Neural cell (in vitro differentiated cells): ENCODE measurements around the gene LZTR1. TPM values are rescaled to one million over a fixed set of nuclear protein-coding genes. Genes with fewer than 3 reads are reported as not detected.

Experiments used
- H2AFZ ChIP-seq: fragments of 200-600, 300-800 bp; sonication (generic), shearing (Covaris generic); 2 replicates; pipeline ENCODE4 v1.6.0; 2014; ENCODE audit warnings: low read depth, mild to moderate bottlenecking, antibody characterized with exemption, low read length, moderate library complexity
- H3F3A ChIP-seq: fragments of 200-600 bp; shearing (Covaris generic); 2 replicates; pipeline ENCODE4 v1.6.1; 2016; ENCODE audit warnings: mild to moderate bottlenecking, moderate library complexity, mixed read lengths, antibody characterized with exemption, low read length; ENCODE audit not compliant: insufficient read depth, poor library complexity, severe bottlenecking
- H3K27ac ChIP-seq: fragments of 200-600, 300-800 bp; sonication (generic), shearing (Covaris generic); 2 replicates; pipeline ENCODE4 v1.5.1; 2014; ENCODE audit warnings: mild to moderate bottlenecking, low read length, moderate library complexity
- H3K27me3 ChIP-seq: fragments of 300-800, 200-600 bp; sonication (generic), shearing (Covaris generic); 2 replicates; pipeline ENCODE4 v1.6.0; 2014; ENCODE audit warnings: mild to moderate bottlenecking, low read depth, low read length, moderate library complexity; ENCODE audit not compliant: insufficient read depth
- H3K36me3 ChIP-seq: fragments of 300-800, 200-600 bp; sonication (generic), shearing (Covaris generic); 2 replicates; pipeline ENCODE4 v1.5.1; 2014; ENCODE audit warnings: mild to moderate bottlenecking, antibody characterized with exemption, low read length, moderate library complexity; ENCODE audit not compliant: insufficient read depth
- H3K4me2 ChIP-seq: fragments of 300-800, 200-600 bp; sonication (generic), shearing (Covaris generic); 2 replicates; pipeline ENCODE4 v1.6.0; 2014; ENCODE audit warnings: mild to moderate bottlenecking, low read length
- H3K4me3 ChIP-seq: fragments of 300-800, 200-600 bp; sonication (generic), shearing (Covaris generic); 2 replicates; pipeline ENCODE4 v1.5.1; 2014; ENCODE audit warnings: mild to moderate bottlenecking, low read length, moderate library complexity
- H3K79me2 ChIP-seq: fragments of 200-600 bp; shearing (Covaris generic); replicated peaks from 2 replicates; pipeline ENCODE4 v1.6.0; 2014; ENCODE audit warnings: mild to moderate bottlenecking, low read length, moderate library complexity; ENCODE audit not compliant: insufficient read depth
- H3K9ac ChIP-seq: fragments of 300-800, 200-600 bp; sonication (generic), shearing (Covaris generic); 2 replicates; pipeline ENCODE4 v1.6.1; 2016; ENCODE audit warnings: mild to moderate bottlenecking, low read length, mixed read lengths
- H3K9me2 ChIP-seq: fragments of 200-600 bp; shearing (Covaris generic); 2 replicates; pipeline ENCODE4 v1.6.1; 2016; ENCODE audit warnings: mild to moderate bottlenecking, low read length, mixed read lengths; ENCODE audit not compliant: insufficient read depth
- H3K9me3 ChIP-seq: fragments of 200-600, 300-800 bp; sonication (generic), shearing (Covaris generic); 2 replicates; pipeline ENCODE4 v1.6.1; 2016; ENCODE audit warnings: mild to moderate bottlenecking, mixed run types, low read length, moderate library complexity, mixed read lengths
- H4K20me1 ChIP-seq: fragments of 200-600 bp; shearing (Covaris generic); 2 replicates; pipeline ENCODE4 v1.6.1; 2016; ENCODE audit warnings: mild to moderate bottlenecking, mixed run types; ENCODE audit not compliant: insufficient read depth
- EP300 ChIP-seq: fragments of 450-650 bp; conservative IDR thresholded peaks from 2 replicates; pipeline ENCODE4 v1.6.1; 2014; ENCODE audit warnings: antibody characterized with exemption, mild to moderate bottlenecking, moderate library complexity; ENCODE audit not compliant: poor library complexity, severe bottlenecking
- EZH2 ChIP-seq: fragments of 200-600, 300-800 bp; shearing (Covaris generic), sonication (generic); IDR thresholded peaks from 2 replicates; pipeline ENCODE4 v1.6.1; 2014; ENCODE audit warnings: antibody characterized with exemption, low read length, borderline replicate concordance, mild to moderate bottlenecking; ENCODE audit not compliant: insufficient read depth, poor library complexity, severe bottlenecking
- MXI1 ChIP-seq: fragments of 450-650 bp; conservative IDR thresholded peaks from 2 replicates; pipeline ENCODE4 v1.6.1; 2014; ENCODE audit warnings: antibody characterized with exemption, mild to moderate bottlenecking; ENCODE audit not compliant: poor library complexity, severe bottlenecking
- POLR2AphosphoS5 ChIP-seq: IDR thresholded peaks from 2 replicates; pipeline ENCODE4 v1.6.1; 2012
- RAD21 ChIP-seq: fragments of 450-650 bp; conservative IDR thresholded peaks from 2 replicates; pipeline ENCODE4 v1.6.1; 2014; ENCODE audit warnings: antibody characterized with exemption, mild to moderate bottlenecking, moderate library complexity
- SMC3 ChIP-seq: fragments of 450-650 bp; conservative IDR thresholded peaks from 2 replicates; pipeline ENCODE4 v1.6.1; 2014; ENCODE audit warnings: antibody characterized with exemption, mild to moderate bottlenecking, moderate library complexity; ENCODE audit not compliant: poor library complexity
- TAF1 ChIP-seq: IDR thresholded peaks from 2 replicates; pipeline ENCODE4 v1.6.1; 2012; ENCODE audit warnings: low read depth
- polyA plus RNA-seq: library from polyadenylated mRNA; depleted of rRNA; stranded (reverse); fragments of >200 nt; gene quantifications from 2 replicates; pipeline ENCODE4 v1.2.3, GENCODE V29; 2014
- TF ChIP-seq, protein P1 (sequence below): IDR thresholded peaks from 2 replicates; pipeline ENCODE4 v1.6.1; 2012; ENCODE audit warnings: borderline replicate concordance
- TF ChIP-seq, protein P2 (sequence below): fragments of 450-650 bp; IDR thresholded peaks from 2 replicates; pipeline ENCODE4 v1.5.1; 2014; ENCODE audit warnings: antibody characterized with exemption, mild to moderate bottlenecking, moderate library complexity; ENCODE audit not compliant: poor library complexity, severe bottlenecking

The LZTR1 gene
- polyA plus RNA-seq, 1 donor from 2014 or later = 114 TPM

DNA sequence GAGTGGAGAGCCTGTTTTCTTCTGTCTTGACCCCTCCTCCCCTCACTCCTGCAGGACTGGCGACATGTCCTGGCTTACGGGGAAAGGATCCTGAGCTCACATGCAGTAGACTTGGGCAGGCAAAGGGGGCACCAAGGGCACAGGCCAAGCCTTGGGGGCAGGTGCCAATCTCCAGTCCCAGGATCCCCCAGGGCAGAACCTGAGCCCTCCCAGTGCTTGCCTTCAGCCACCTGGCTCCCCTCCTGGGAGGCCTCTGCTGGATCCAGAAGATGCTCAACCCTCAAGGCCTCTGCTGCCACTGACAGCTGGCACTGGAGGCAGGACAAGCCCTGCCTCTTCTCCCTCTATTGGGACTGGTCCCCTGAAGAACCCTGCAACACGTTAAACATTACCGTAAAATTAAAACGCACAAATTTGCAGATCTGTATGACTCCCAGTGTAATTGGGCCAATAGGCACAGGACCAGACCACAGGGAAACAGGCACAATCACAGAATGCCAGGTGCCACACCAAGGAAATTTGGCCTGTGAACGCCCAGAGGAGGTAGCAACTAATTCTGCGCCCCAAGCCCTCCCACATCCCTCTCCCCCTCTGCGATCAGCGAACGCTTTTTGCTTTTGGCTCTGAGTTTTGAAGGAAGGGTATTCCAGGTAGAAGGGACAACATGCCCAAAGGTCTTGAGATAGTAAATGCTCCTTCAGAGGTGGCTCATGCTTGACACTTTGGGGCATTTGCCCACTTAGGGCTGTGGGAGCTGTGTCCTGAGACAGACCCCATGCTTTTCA lies 967 bp upstream of the LZTR1 start:
- Histone ChIP-seq H4K20me1 (no peaks in the 10 kb centered on the region), H3K36me3 (no peaks in the 10 kb centered on the region), H3K79me2 (no peaks in the 10 kb centered on the region), H3K4me3 (peak overlapping the region; percentile 98), H3K27me3 (no peaks in the 10 kb centered on the region), H3K27ac (peak overlapping the region; percentile 90), H3K9me3 (no peaks in the 10 kb centered on the region), H3F3A (no peaks in the 10 kb centered on the region), H3K4me2 (peak overlapping the region; percentile 98), H2AFZ (peak overlapping the region; percentile 81), H3K9me2 (no peaks in the 10 kb centered on the region), H3K9ac (peak overlapping the region; percentile 83)
- TF ChIP-seq, protein P1, sequence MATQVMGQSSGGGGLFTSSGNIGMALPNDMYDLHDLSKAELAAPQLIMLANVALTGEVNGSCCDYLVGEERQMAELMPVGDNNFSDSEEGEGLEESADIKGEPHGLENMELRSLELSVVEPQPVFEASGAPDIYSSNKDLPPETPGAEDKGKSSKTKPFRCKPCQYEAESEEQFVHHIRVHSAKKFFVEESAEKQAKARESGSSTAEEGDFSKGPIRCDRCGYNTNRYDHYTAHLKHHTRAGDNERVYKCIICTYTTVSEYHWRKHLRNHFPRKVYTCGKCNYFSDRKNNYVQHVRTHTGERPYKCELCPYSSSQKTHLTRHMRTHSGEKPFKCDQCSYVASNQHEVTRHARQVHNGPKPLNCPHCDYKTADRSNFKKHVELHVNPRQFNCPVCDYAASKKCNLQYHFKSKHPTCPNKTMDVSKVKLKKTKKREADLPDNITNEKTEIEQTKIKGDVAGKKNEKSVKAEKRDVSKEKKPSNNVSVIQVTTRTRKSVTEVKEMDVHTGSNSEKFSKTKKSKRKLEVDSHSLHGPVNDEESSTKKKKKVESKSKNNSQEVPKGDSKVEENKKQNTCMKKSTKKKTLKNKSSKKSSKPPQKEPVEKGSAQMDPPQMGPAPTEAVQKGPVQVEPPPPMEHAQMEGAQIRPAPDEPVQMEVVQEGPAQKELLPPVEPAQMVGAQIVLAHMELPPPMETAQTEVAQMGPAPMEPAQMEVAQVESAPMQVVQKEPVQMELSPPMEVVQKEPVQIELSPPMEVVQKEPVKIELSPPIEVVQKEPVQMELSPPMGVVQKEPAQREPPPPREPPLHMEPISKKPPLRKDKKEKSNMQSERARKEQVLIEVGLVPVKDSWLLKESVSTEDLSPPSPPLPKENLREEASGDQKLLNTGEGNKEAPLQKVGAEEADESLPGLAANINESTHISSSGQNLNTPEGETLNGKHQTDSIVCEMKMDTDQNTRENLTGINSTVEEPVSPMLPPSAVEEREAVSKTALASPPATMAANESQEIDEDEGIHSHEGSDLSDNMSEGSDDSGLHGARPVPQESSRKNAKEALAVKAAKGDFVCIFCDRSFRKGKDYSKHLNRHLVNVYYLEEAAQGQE = no peak
- no peak for TF ChIP-seq EZH2
- TF ChIP-seq TAF1 = no peak
- no peak for TF ChIP-seq MXI1
- TF ChIP-seq, protein P2, sequence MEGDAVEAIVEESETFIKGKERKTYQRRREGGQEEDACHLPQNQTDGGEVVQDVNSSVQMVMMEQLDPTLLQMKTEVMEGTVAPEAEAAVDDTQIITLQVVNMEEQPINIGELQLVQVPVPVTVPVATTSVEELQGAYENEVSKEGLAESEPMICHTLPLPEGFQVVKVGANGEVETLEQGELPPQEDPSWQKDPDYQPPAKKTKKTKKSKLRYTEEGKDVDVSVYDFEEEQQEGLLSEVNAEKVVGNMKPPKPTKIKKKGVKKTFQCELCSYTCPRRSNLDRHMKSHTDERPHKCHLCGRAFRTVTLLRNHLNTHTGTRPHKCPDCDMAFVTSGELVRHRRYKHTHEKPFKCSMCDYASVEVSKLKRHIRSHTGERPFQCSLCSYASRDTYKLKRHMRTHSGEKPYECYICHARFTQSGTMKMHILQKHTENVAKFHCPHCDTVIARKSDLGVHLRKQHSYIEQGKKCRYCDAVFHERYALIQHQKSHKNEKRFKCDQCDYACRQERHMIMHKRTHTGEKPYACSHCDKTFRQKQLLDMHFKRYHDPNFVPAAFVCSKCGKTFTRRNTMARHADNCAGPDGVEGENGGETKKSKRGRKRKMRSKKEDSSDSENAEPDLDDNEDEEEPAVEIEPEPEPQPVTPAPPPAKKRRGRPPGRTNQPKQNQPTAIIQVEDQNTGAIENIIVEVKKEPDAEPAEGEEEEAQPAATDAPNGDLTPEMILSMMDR = no peak

DNA sequence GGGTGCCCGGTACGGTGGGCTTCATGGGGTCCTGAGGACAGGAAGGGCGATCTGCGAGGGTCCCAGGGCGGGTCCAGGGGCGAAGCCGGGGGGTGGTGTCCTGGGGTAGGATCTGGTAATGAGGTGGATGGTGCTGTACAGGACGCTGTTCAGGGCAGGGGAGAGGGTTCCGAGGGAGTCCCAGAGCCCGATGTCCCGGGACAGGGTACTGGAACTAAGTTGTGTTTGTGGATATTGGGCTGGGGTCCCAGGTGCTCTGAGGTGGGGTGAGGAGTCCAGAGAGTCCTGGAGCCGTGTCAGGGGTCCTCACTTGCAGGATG lies 426 bp downstream of the LZTR1 start:
- Histone ChIP-seq H3K9ac (peak overlapping the region; percentile 83), H4K20me1 (no peaks in the 10 kb centered on the region), H3K36me3 (no peaks in the 10 kb centered on the region), H3K27ac (peak overlapping the region; percentile 90), H2AFZ (peak overlapping the region; percentile 81), H3K27me3 (no peaks in the 10 kb centered on the region), H3K79me2 (no peaks in the 10 kb centered on the region), H3K9me3 (no peaks in the 10 kb centered on the region), H3K4me2 (peak overlapping the region; percentile 84), H3K9me2 (no peaks in the 10 kb centered on the region), H3K4me3 (peak overlapping the region; percentile 98), H3F3A (no peaks in the 10 kb centered on the region)
- TF ChIP-seq TAF1 = no peak
- TF ChIP-seq POLR2AphosphoS5 = no peak
- TF ChIP-seq EP300 = no peak
- TF ChIP-seq RAD21 = no peak
- TF ChIP-seq EZH2 = no peak
- TF ChIP-seq SMC3 = no peak
- no peak for TF ChIP-seq MXI1
- TF ChIP-seq, protein P1 = no peak
- TF ChIP-seq, protein P2 = no peak
